Measurements from ENCODE around the gene IER5. TPM values are rescaled to one million over a fixed set of nuclear protein-coding genes. Genes with fewer than 3 reads are reported as not detected.
A peak's percentile ranks its signal among the peaks of the same experiment; 100 is the strongest.

The IER5 gene
- total and polyA plus RNA-seq, 9 of the 15 experiments (the other 6 are each of a cell fraction or from before 2014, with no cell fraction given) = 2.4 to 32.1 (median 12.0) TPM

- no peak for TF ChIP-seq ZBTB49 (CRISPR knock-in tag; IDR thresholded peaks at IDR 0.05; ENCODE audit: borderline replicate concordance)
- TF ChIP-seq SP1 (CRISPR knock-in tag; IDR thresholded peaks at IDR 0.05) = no peak
- TF ChIP-seq L3MBTL2 (IDR thresholded peaks at IDR 0.05) = no peak; the same call in 1 of the 2 replicates
- TF ChIP-seq TCFL5 (CRISPR knock-in tag; conservative IDR thresholded peaks at IDR 0.05) = no peak
- TF ChIP-seq, protein P1, sequence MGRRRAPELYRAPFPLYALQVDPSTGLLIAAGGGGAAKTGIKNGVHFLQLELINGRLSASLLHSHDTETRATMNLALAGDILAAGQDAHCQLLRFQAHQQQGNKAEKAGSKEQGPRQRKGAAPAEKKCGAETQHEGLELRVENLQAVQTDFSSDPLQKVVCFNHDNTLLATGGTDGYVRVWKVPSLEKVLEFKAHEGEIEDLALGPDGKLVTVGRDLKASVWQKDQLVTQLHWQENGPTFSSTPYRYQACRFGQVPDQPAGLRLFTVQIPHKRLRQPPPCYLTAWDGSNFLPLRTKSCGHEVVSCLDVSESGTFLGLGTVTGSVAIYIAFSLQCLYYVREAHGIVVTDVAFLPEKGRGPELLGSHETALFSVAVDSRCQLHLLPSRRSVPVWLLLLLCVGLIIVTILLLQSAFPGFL (CRISPR knock-in tag; IDR thresholded peaks at IDR 0.05) = 0 out of 2 replicates have a peak, but pooled peaks have one; percentile 46
- peak; percentile 65; the same call in 1 of the 2 replicates for TF ChIP-seq SMAD4 (CRISPR knock-in tag; conservative IDR thresholded peaks at IDR 0.05)
- TF ChIP-seq, protein P2, sequence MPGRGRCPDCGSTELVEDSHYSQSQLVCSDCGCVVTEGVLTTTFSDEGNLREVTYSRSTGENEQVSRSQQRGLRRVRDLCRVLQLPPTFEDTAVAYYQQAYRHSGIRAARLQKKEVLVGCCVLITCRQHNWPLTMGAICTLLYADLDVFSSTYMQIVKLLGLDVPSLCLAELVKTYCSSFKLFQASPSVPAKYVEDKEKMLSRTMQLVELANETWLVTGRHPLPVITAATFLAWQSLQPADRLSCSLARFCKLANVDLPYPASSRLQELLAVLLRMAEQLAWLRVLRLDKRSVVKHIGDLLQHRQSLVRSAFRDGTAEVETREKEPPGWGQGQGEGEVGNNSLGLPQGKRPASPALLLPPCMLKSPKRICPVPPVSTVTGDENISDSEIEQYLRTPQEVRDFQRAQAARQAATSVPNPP (IDR thresholded peaks at IDR 0.05; ENCODE audit: borderline replicate concordance, insufficient read depth, insufficient read length) = no peak
- peak in 1 of 3 experiments; percentile 19; a peak in 1 of 6 replicates for TF ChIP-seq CTCF (IDR thresholded peaks at IDR 0.05 in 2 of 3, conservative IDR thresholded peaks at IDR 0.05 in 1 of 3; ENCODE audit: insufficient read depth in 2 of 3, low read depth in 1 of 3, low read length in 3 of 3)
- TF ChIP-seq KHSRP (IDR thresholded peaks at IDR 0.05) = no peak
- peak; percentile 49; the same call in 1 of the 2 replicates for TF ChIP-seq SOX6 (IDR thresholded peaks at IDR 0.05)
- TF ChIP-seq ZFP1 (CRISPR knock-in tag; IDR thresholded peaks at IDR 0.05) = no peak
- 0 out of 2 replicates have a peak, but pooled peaks have one; percentile 15 for TF ChIP-seq KAT7 (CRISPR knock-in tag; IDR thresholded peaks at IDR 0.05; ENCODE audit: borderline replicate concordance)
These were observed 1.0 kb upstream of the IER5 start (continued) for GRCh38 chr1:181087400-181087901.
